HUES48 (cell line): ENCODE results near the gene DIP2C.
"Not testable (repeated sequence)": the region's sequence is repeated elsewhere in the genome, so short reads cannot be mapped to it uniquely, and the experiment has no call there.

Experiments
- H3K27ac ChIP-seq: one replicate; pipeline ENCODE4 v1.7.0; 2013; ENCODE audit warnings: low read depth, low read length, inconsistent platforms
- H3K27me3 ChIP-seq: 2 replicates; pipeline ENCODE4 v1.6.1; 2013; ENCODE audit warnings: mild to moderate bottlenecking, low read length; ENCODE audit not compliant: control insufficient read depth, insufficient read depth
- H3K36me3 ChIP-seq: 2 replicates; pipeline ENCODE4 v1.6.1; 2013; ENCODE audit warnings: low read length; ENCODE audit not compliant: control insufficient read depth, insufficient read depth
- H3K4me1 ChIP-seq: 2 replicates; pipeline ENCODE4 v1.6.1; 2013; ENCODE audit warnings: mild to moderate bottlenecking, low read length; ENCODE audit not compliant: control insufficient read depth, insufficient read depth
- H3K4me3 ChIP-seq: 2 replicates; pipeline ENCODE4 v1.5.1; 2013; ENCODE audit warnings: mild to moderate bottlenecking, low read depth, low read length
- H3K9ac ChIP-seq: 2 replicates; pipeline ENCODE4 v1.6.1; 2013; ENCODE audit warnings: mild to moderate bottlenecking, low read depth, low read length, moderate library complexity
- H3K9me3 ChIP-seq: 2 replicates; pipeline ENCODE4 v1.6.1; 2013; ENCODE audit warnings: low read length; ENCODE audit not compliant: control insufficient read depth, insufficient read depth

Gene DIP2C

GRCh38 chr10:368107-368506, 321.4 kb downstream of the DIP2C start:
- not testable (repeated sequence) for H3K27me3 ChIP-seq, H3K9ac ChIP-seq, H3K36me3 ChIP-seq, H3K27ac ChIP-seq, H3K4me3 ChIP-seq, H3K9me3 ChIP-seq, H3K4me1 ChIP-seq

GRCh38 chr10:367636-368035, 321.8 kb downstream of the DIP2C start:
- Histone ChIP-seq H3K36me3 (peaks cover 12% of the 10 kb centered on the region), H3K4me1 (no peaks in the 10 kb centered on the region), H3K4me3 (no peak overlapping the region), H3K27me3 (no peaks in the 10 kb centered on the region), H3K27ac (no peak overlapping the region), H3K9me3 (no peaks in the 10 kb centered on the region), H3K9ac (no peak overlapping the region)

DNA sequence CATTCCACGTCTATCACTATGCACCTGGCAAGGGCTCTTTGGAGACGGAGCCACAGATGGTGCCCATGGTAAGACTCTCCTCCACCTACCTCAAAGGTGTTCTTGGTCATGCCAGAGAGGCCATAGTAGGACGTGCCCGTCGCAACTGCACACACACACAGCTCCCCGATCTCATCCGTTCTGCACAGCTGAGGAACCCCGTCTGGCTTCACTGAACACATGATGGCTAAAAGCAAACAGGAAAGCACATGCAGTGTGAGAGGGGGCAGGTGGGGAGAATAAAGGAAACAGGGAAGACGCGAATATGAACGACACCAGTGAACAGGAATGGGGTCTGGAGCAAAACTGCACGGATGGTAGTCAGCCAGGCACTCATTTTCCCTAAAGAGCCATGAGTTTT, 323.3 kb downstream of the DIP2C start:
- Histone ChIP-seq H3K36me3 (peaks cover 12% of the 10 kb centered on the region), H3K9ac (no peak overlapping the region), H3K4me1 (no peaks in the 10 kb centered on the region), H3K9me3 (no peaks in the 10 kb centered on the region), H3K27ac (no peak overlapping the region), H3K27me3 (no peaks in the 10 kb centered on the region), H3K4me3 (no peak overlapping the region)

GRCh38 chr10:364267-364775, 325.1 kb downstream of the DIP2C start:
- Histone ChIP-seq H3K9me3 (no peaks in the 10 kb centered on the region), H3K4me3 (no peak overlapping the region), H3K4me1 (no peaks in the 10 kb centered on the region), H3K36me3 (peaks cover 12% of the 10 kb centered on the region), H3K27ac (no peak overlapping the region), H3K9ac (no peak overlapping the region), H3K27me3 (no peaks in the 10 kb centered on the region)

GRCh38 chr10:363152-363551, 326.3 kb downstream of the DIP2C start:
- H3K27me3 ChIP-seq: no peaks in the 10 kb centered on the region
- no peak overlapping the region for H3K4me3 ChIP-seq
- H3K27ac ChIP-seq: no peak overlapping the region
- H3K9me3 ChIP-seq: no peaks in the 10 kb centered on the region
- no peak overlapping the region for H3K9ac ChIP-seq
- peaks cover 9% of the 10 kb centered on the region for H3K36me3 ChIP-seq
- H3K4me1 ChIP-seq: no peaks in the 10 kb centered on the region

GRCh38 chr10:361203-362081, 328.0 kb downstream of the DIP2C start:
- Histone ChIP-seq H3K9me3 (no peaks in the 10 kb centered on the region), H3K36me3 (peaks cover 10% of the 10 kb centered on the region), H3K4me1 (no peaks in the 10 kb centered on the region), H3K27me3 (no peaks in the 10 kb centered on the region), H3K27ac (no peak overlapping the region), H3K9ac (no peak overlapping the region), H3K4me3 (no peak overlapping the region)

DNA sequence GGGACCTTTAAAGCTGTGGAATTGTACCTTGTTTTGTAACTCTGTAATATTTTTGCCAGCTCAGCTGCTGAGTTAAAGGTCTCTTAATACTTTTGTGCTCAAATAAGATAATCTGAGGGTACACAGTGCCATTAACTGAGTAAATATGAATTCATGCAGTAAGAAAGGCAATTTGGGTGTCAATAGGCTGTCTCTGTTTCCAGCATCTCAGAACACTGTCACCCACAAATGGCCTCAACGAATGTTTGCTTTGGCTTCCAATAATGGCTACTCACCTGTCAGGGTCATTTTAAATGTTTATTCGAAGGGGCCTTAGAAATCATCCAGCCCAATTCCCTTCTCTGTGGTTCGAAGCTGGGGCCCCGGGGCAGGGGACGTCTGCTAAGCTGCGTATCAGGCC, 328.8 kb downstream of the DIP2C start:
- Histone ChIP-seq H3K4me3 (no peak overlapping the region), H3K9me3 (no peaks in the 10 kb centered on the region), H3K36me3 (peaks cover 11% of the 10 kb centered on the region), H3K27me3 (no peaks in the 10 kb centered on the region), H3K4me1 (no peaks in the 10 kb centered on the region), H3K9ac (no peak overlapping the region), H3K27ac (no peak overlapping the region)

- Histone ChIP-seq H3K4me3 (no peak overlapping the region), H3K27me3 (no peaks in the 10 kb centered on the region), H3K9ac (no peak overlapping the region), H3K27ac (no peak overlapping the region), H3K4me1 (no peaks in the 10 kb centered on the region), H3K36me3 (peaks cover 15% of the 10 kb centered on the region), H3K9me3 (no peaks in the 10 kb centered on the region)
Measured at GRCh38 chr10:359762-360161, 329.7 kb downstream of the DIP2C start.

DNA sequence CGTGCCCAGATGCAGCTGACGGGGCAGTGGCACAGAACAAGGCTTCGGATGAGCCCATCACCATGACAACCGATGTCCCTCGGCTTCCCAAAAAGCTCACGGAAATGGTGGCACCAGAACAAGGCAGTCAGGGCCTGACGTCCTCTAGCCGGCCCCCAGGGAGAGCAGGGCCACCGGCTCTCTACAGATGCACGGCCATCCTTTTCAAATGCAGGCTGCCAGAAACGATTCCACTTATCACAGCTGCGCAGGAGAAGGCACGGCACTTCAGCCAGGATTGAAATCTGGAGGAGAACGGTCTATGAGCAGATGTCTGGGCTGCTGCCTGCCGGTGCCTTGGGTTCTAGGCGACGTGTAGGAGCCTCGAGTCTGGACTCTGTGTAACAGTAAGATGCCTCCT, 330.4 kb downstream of the DIP2C start:
- Histone ChIP-seq H3K9me3 (no peaks in the 10 kb centered on the region), H3K4me3 (no peak overlapping the region), H3K27ac (no peak overlapping the region), H3K27me3 (no peaks in the 10 kb centered on the region), H3K4me1 (no peaks in the 10 kb centered on the region), H3K9ac (no peak overlapping the region), H3K36me3 (peaks cover 15% of the 10 kb centered on the region)

- no peak overlapping the region for H3K9ac ChIP-seq
- H3K4me3 ChIP-seq: no peak overlapping the region
- no peak overlapping the region for H3K27ac ChIP-seq
- H3K27me3 ChIP-seq: no peaks in the 10 kb centered on the region
- no peaks in the 10 kb centered on the region for H3K4me1 ChIP-seq
- peaks cover 12% of the 10 kb centered on the region for H3K36me3 ChIP-seq
- H3K9me3 ChIP-seq: no peaks in the 10 kb centered on the region
Measured at GRCh38 chr10:357201-357950, 332.1 kb downstream of the DIP2C start.

- H3K4me1 ChIP-seq: no peaks in the 10 kb centered on the region
- H3K27ac ChIP-seq: no peak overlapping the region
- no peak overlapping the region for H3K9ac ChIP-seq
- H3K4me3 ChIP-seq: no peak overlapping the region
- no peaks in the 10 kb centered on the region for H3K27me3 ChIP-seq
- peaks cover 12% of the 10 kb centered on the region for H3K36me3 ChIP-seq
- H3K9me3 ChIP-seq: no peaks in the 10 kb centered on the region
Measured at GRCh38 chr10:356452-356851, 333.0 kb downstream of the DIP2C start.
